H1 (cell line): ENCODE measurements around the gene MIPOL1. TPM values are rescaled to one million over a fixed set of nuclear protein-coding genes. Genes with fewer than 3 reads are reported as not detected.

ENCODE experiments used
- CTCF ChIA-PET: fragments of 300-600 bp; sonication (Branson Sonifier 250); formaldehyde crosslinking; loops from one replicate; lab custom pipeline; 2021; ENCODE audit not compliant: partially characterized antibody; lab: Charles Lee
- POLR2A ChIA-PET: fragments of 300-600 bp; sonication (Branson Sonifier 250); formaldehyde crosslinking; loops from one replicate; lab custom pipeline; 2021; ENCODE audit warnings: inconsistent platforms; ENCODE audit not compliant: partially characterized antibody; lab: Charles Lee
- DNase-seq, 2 experiments: peaks; one replicate each; pipeline versions ENCODE4 v3.0.0 to v3.0.0-alpha.2; 2010 to 2022; ENCODE audit warnings: low spot score in 2 of 2, low read depth in 1 of 2, mixed read lengths in 1 of 2
- FAIRE-seq: peaks from 2 replicates; lab custom pipeline; 2011; peaks lifted over from hg19 to GRCh38; lab: Jason Lieb, UNC
- H2AFZ ChIP-seq: 2 replicates; pipeline ENCODE4 v1.8.1; 2012; ENCODE audit warnings: low read length, inconsistent platforms
- H2AK5ac ChIP-seq: 2 replicates; pipeline ENCODE4 v1.6.1; 2013; ENCODE audit warnings: low read depth, low read length
- H2BK120ac ChIP-seq: replicated peaks from 2 replicates; pipeline ENCODE3; 2013; ENCODE audit warnings: low read depth, low read length, inconsistent platforms
- H2BK12ac ChIP-seq: 2 replicates; pipeline ENCODE4 v1.6.1; 2013; ENCODE audit warnings: low read depth, low read length
- H2BK15ac ChIP-seq: 2 replicates; pipeline ENCODE4 v1.6.1; 2013; ENCODE audit warnings: low read length
- H2BK20ac ChIP-seq: 2 replicates; pipeline ENCODE4 v1.6.1; 2013; ENCODE audit warnings: low read length
- H2BK5ac ChIP-seq: 2 replicates; pipeline ENCODE4 v1.6.1; 2013; ENCODE audit warnings: low read depth, low read length
- H3K14ac ChIP-seq: 2 replicates; pipeline ENCODE4 v1.6.1; 2013; ENCODE audit warnings: inconsistent platforms; ENCODE audit not compliant: insufficient read length
- H3K18ac ChIP-seq: 2 replicates; pipeline ENCODE4 v1.6.1; 2013; ENCODE audit warnings: low read length; ENCODE audit errors: extremely low read depth
- H3K23ac ChIP-seq: 2 replicates; pipeline ENCODE4 v1.6.1; 2013; ENCODE audit warnings: inconsistent platforms; ENCODE audit not compliant: insufficient read length
- H3K23me2 ChIP-seq: 2 replicates; pipeline ENCODE4 v1.6.1; 2013; ENCODE audit warnings: low read depth, low read length
- H3K27ac ChIP-seq: 2 replicates; pipeline ENCODE4 v1.6.1; 2011; ENCODE audit warnings: low read depth, low read length, inconsistent platforms
- H3K27me3 ChIP-seq, 4 experiments: replicated peaks in 1 of 4; 1 replicate in 1 of 4; 2 replicates in 3 of 4; pipeline versions ENCODE4 v1.6.1 to v1.8.1; 2011 to 2013; ENCODE audit warnings: low read length in 3 of 4, mild to moderate bottlenecking in 3 of 4, inconsistent platforms in 2 of 4, mixed read lengths in 2 of 4, moderate library complexity in 1 of 4; ENCODE audit not compliant: control insufficient read depth in 3 of 4, insufficient read depth in 3 of 4; ENCODE audit errors: extremely low read depth in 1 of 4
- H3K36me3 ChIP-seq, 4 experiments: 2 replicates each; pipeline versions ENCODE4 v1.6.1 to v1.8.1; 2011 to 2013; ENCODE audit warnings: mild to moderate bottlenecking in 4 of 4, low read length in 3 of 4, moderate library complexity in 2 of 4, control low read depth in 1 of 4, inconsistent platforms in 1 of 4; ENCODE audit not compliant: insufficient read depth in 4 of 4, control insufficient read depth in 2 of 4
- H3K4ac ChIP-seq: replicated peaks from 2 replicates; pipeline ENCODE3; 2013; ENCODE audit warnings: low read length, low read depth, mixed read lengths, inconsistent platforms; ENCODE audit not compliant: insufficient read length
- H3K4me1 ChIP-seq, 4 experiments: replicated peaks in 1 of 4; 1 replicate in 1 of 4; 2 replicates in 3 of 4; pipeline versions ENCODE4 v1.6.1 to v1.8.1; 2011 to 2013; ENCODE audit warnings: low read length in 3 of 4, inconsistent platforms in 2 of 4, mixed read lengths in 1 of 4; ENCODE audit not compliant: insufficient read depth in 4 of 4, control insufficient read depth in 3 of 4
- H3K4me2 ChIP-seq, 2 experiments: 2 replicates each; pipeline versions ENCODE4 v1.6.1 to v1.8.1; 2011 to 2013; ENCODE audit warnings: low read depth in 2 of 2, low read length in 2 of 2, control low read depth in 1 of 2, inconsistent platforms in 1 of 2, mild to moderate bottlenecking in 1 of 2; ENCODE audit not compliant: insufficient read depth in 1 of 2
- H3K4me3 ChIP-seq, 4 experiments: fragments of 200-600, 300-600 bp in 1 of 4; sonication (generic), shearing (Covaris generic), sonication (Bioruptor Twin) in 1 of 4; 2 replicates each; pipeline versions ENCODE4 v1.5.1 to v1.8.1; 2011 to 2016; ENCODE audit warnings: low read length in 4 of 4, low read depth in 3 of 4, control low read depth in 2 of 4, inconsistent platforms in 2 of 4, mild to moderate bottlenecking in 2 of 4, mixed read lengths in 1 of 4, moderate library complexity in 1 of 4; ENCODE audit not compliant: insufficient read depth in 2 of 4; ENCODE audit errors: extremely low read depth in 1 of 4
- H3K56ac ChIP-seq: replicated peaks from 2 replicates; pipeline ENCODE3; 2013; ENCODE audit warnings: low read depth, mild to moderate bottlenecking, mixed read lengths, low read length, inconsistent platforms; ENCODE audit not compliant: insufficient read length
- H3K79me1 ChIP-seq: 2 replicates; pipeline ENCODE4 v1.6.1; 2013; ENCODE audit warnings: low read depth, low read length, control low read depth
- H3K79me2 ChIP-seq, 2 experiments: 2 replicates each; pipeline versions ENCODE4 v1.6.1 to v1.8.1; 2012 to 2013; ENCODE audit warnings: low read length in 2 of 2, mild to moderate bottlenecking in 2 of 2, inconsistent platforms in 1 of 2; ENCODE audit not compliant: insufficient read depth in 2 of 2, control insufficient read depth in 1 of 2
- H3K9ac ChIP-seq, 4 experiments: replicated peaks in 1 of 4; 1 replicate in 1 of 4; 2 replicates in 3 of 4; pipeline versions ENCODE4 v1.6.1 to v1.8.1; 2011 to 2013; ENCODE audit warnings: low read depth in 3 of 4, low read length in 3 of 4, control low read depth in 2 of 4, mild to moderate bottlenecking in 2 of 4, moderate library complexity in 2 of 4, inconsistent platforms in 1 of 4; ENCODE audit errors: extremely low read depth in 1 of 4
- H3K9me3 ChIP-seq, 2 experiments: 2 replicates each; pipeline versions ENCODE4 v1.6.1 to v1.8.1; 2012 to 2013; ENCODE audit warnings: mild to moderate bottlenecking in 2 of 2, moderate library complexity in 2 of 2, control low read depth in 1 of 2, inconsistent platforms in 1 of 2, low read depth in 1 of 2, low read length in 1 of 2, mixed read lengths in 1 of 2; ENCODE audit not compliant: insufficient read depth in 2 of 2
- H4K20me1 ChIP-seq, 2 experiments: replicated peaks in 1 of 2; 2 replicates each; pipeline versions ENCODE3 to v1.8.1; 2011 to 2013; ENCODE audit warnings: inconsistent platforms in 2 of 2, low read length in 2 of 2, mild to moderate bottlenecking in 1 of 2; ENCODE audit not compliant: insufficient read depth in 2 of 2, control insufficient read depth in 1 of 2
- H4K5ac ChIP-seq: 2 replicates; pipeline ENCODE4 v1.6.1; 2013; ENCODE audit warnings: low read length, low read depth, mixed read lengths, inconsistent platforms; ENCODE audit not compliant: insufficient read length
- H4K8ac ChIP-seq: 2 replicates; pipeline ENCODE4 v1.8.0; 2013; ENCODE audit warnings: mild to moderate bottlenecking, moderate library complexity, low read length, inconsistent platforms; ENCODE audit not compliant: insufficient read depth; ENCODE audit errors: extremely low read depth
- H4K91ac ChIP-seq: replicated peaks from 2 replicates; pipeline ENCODE3; 2013; ENCODE audit warnings: low read length, mixed read lengths, inconsistent platforms; ENCODE audit not compliant: insufficient read length
- POLR2AphosphoS5 ChIP-seq: IDR thresholded peaks from 2 replicates; pipeline ENCODE4 v1.6.1; 2011; ENCODE audit warnings: low read depth, low read length
- WGBS, 2 experiments: shearing (Covaris generic) in 1 of 2; methylation state at CpG; one replicate each; pipeline versions ENCODE4 v1.1.6 to v1.1.7; 2013 to 2015; ENCODE audit warnings: low lambda C conversion rate in 2 of 2, mixed read lengths in 2 of 2, inconsistent platforms in 1 of 2, low coverage in 1 of 2, missing lambda C conversion rate in 1 of 2; ENCODE audit not compliant: insufficient replicate concordance in 2 of 2, insufficient coverage in 1 of 2, insufficient read length in 1 of 2; ENCODE audit errors: extremely low coverage in 1 of 2, missing lambda C conversion rate in 1 of 2; 5-methylcytosine and 5-hydroxymethylcytosine counted together
- polyA plus RNA-seq, 7 experiments: library from polyadenylated mRNA; depleted of rRNA in 3 of 7; stranded (reverse) in 5 of 7; unstranded in 2 of 7; fragments of >200 nt in 5 of 7; fragments of 200-250 nt in 2 of 7; gene quantifications; 1 replicate in 5 of 7; 2 replicates in 1 of 7; 4 replicates in 1 of 7; pipeline versions ENCODE4 v1.2.1 to v1.2.3, GENCODE V29; 2011 to 2013; ENCODE audit warnings: missing spikeins in 2 of 7, mixed read lengths in 2 of 7
- total RNA-seq: library from RNA; stranded (reverse); fragmentation: NEBNext Ultra II Directional; extraction: Animal tissue kit (Norgen Biotek cat#: 25700); gene quantifications from 2 replicates; pipeline ENCODE4 v1.2.1, GENCODE V29; 2021

The MIPOL1 gene
- total and polyA plus RNA-seq, 2 of the 8 experiments (the other 6 are each of a cell fraction or from before 2014, with no cell fraction given), result 2.8 to 23.9 TPM

DNA sequence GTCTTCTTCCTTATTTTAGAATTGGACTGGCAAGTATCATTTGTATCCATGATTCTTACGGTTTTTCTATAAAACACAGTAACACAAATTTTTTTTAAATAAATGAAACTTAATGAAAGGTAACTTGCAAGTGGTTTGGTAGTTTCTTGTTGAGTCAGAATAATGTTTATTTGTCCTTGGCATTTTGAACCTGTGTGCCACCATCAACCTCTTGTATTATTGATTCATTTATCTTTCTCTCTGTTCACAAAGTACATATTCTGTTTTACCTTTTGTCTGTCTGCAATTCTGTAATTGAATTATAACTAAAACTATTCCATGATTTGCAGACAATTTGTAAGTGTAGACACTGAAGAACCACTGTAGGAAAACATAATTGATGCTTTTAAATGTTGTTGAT lies 54.7 kb downstream of the MIPOL1 start:
- H3K14ac ChIP-seq, result no peak overlapping the region
- H3K27ac ChIP-seq, result no peak overlapping the region
- H2AK5ac ChIP-seq, result no peak overlapping the region
- no peak for DNase-seq
- H3K4me3 ChIP-seq, result no peak overlapping the region
- H3K4ac ChIP-seq, result no peak overlapping the region
- no peak overlapping the region for H4K91ac ChIP-seq
- no peak for TF ChIP-seq POLR2AphosphoS5
- TF ChIP-seq, all 59 proteins: peak for 0
- Histone ChIP-seq H2BK5ac (no peak overlapping the region), H4K20me1 (peaks cover 0 to 2% of the 10 kb centered on the region in 2 experiments), H2BK120ac (no peak overlapping the region), H3K18ac (no peak overlapping the region), H3K79me1 (no peaks in the 10 kb centered on the region), H2BK15ac (no peak overlapping the region), H2BK12ac (no peak overlapping the region), H3K23ac (no peak overlapping the region), H4K8ac (no peak overlapping the region), H3K79me2 (no peaks in the 10 kb centered on the region), H3K23me2 (no peaks in the 10 kb centered on the region), H3K4me1 (no peaks in the 10 kb centered on the region), H4K5ac (no peak overlapping the region), H2AFZ (no peak overlapping the region), H3K4me2 (no peak overlapping the region), H3K9ac (no peak overlapping the region), H3K9me3 (no peaks in the 10 kb centered on the region), H3K27me3 (no peaks in the 10 kb centered on the region), H2BK20ac (no peak overlapping the region), H3K56ac (no peak overlapping the region), H3K36me3 (0 out of 8 replicates have a peak, but pooled peaks cover 0 to 2% (median 0%) of the 10 kb centered on the region in 4 experiments)
- no peak for FAIRE-seq
- WGBS, 2 experiments, result 92% methylated on average over 1 of the region's 1 CpG; no CpG with 5 or more reads in 1 of the 2 experiments
- ChIA-PET POLR2A (no interaction called here), CTCF (interaction anchor here (0.8 to 1.7 kb wide), 4 partner anchors 12 to 349 kb away, joined by 3 to 4 read pairs (median 3); no protein-coding TSS in a partner anchor)
